ENCODE results near the gene SKA2. TPM values are rescaled to one million over a fixed set of nuclear protein-coding genes. Genes with fewer than 3 reads are reported as not detected.

The SKA2 gene
- total RNA-seq, 1 donor from 2014 or later = 60.2 TPM

GRCh38 chr17:59126809-59127417, 28.1 kb downstream of the SKA2 start:
- Mint-ChIP-seq H3K27me3 (ENCODE audit: unreplicated experiment) (no peaks in the 10 kb centered on the region), H3K4me1 (ENCODE audit: unreplicated experiment) (peaks cover 6% of the 10 kb centered on the region), H3K9me3 (ENCODE audit: unreplicated experiment) (no peaks in the 10 kb centered on the region), H3K27ac (ENCODE audit: unreplicated experiment) (no peak overlapping the region), H3K36me3 (ENCODE audit: unreplicated experiment) (peaks cover 17% of the 10 kb centered on the region), H3K4me3 (ENCODE audit: unreplicated experiment) (no peak overlapping the region)
- DNase-seq (ENCODE audit: extremely low spot score, unreplicated experiment) = no peak
- no peak for TF ChIP-seq CTCF (IDR thresholded peaks at IDR 0.05)

- Mint-ChIP-seq H3K36me3 (ENCODE audit: unreplicated experiment) (peaks cover 18% of the 10 kb centered on the region), H3K27me3 (ENCODE audit: unreplicated experiment) (no peaks in the 10 kb centered on the region), H3K9me3 (ENCODE audit: unreplicated experiment) (no peaks in the 10 kb centered on the region), H3K4me3 (ENCODE audit: unreplicated experiment) (no peak overlapping the region), H3K27ac (ENCODE audit: unreplicated experiment) (peak overlapping the region; percentile 29), H3K4me1 (ENCODE audit: unreplicated experiment) (peaks cover 4% of the 10 kb centered on the region)
- DNase-seq (ENCODE audit: extremely low spot score, unreplicated experiment) = no peak
- no peak for TF ChIP-seq CTCF (IDR thresholded peaks at IDR 0.05)
Observed at GRCh38 chr17:59124665-59125064, 30.3 kb downstream of the SKA2 start.

- TF ChIP-seq CTCF (IDR thresholded peaks at IDR 0.05) = no peak
- peak overlapping the region; percentile 10 for H3K27ac Mint-ChIP-seq (ENCODE audit: unreplicated experiment)
- peaks cover 23% of the 10 kb centered on the region for H3K36me3 Mint-ChIP-seq (ENCODE audit: unreplicated experiment)
- no peaks in the 10 kb centered on the region for H3K27me3 Mint-ChIP-seq (ENCODE audit: unreplicated experiment)
- DNase-seq (ENCODE audit: extremely low spot score, unreplicated experiment) = no peak
- H3K9me3 Mint-ChIP-seq (ENCODE audit: unreplicated experiment) = no peaks in the 10 kb centered on the region
- peaks cover 4% of the 10 kb centered on the region for H3K4me1 Mint-ChIP-seq (ENCODE audit: unreplicated experiment)
- no peak overlapping the region for H3K4me3 Mint-ChIP-seq (ENCODE audit: unreplicated experiment)
Observed at GRCh38 chr17:59121901-59122480, 33.0 kb downstream of the SKA2 start.

GRCh38 chr17:59115474-59115873, 39.5 kb downstream of the SKA2 start:
- no peak for TF ChIP-seq CTCF (IDR thresholded peaks at IDR 0.05)
- Mint-ChIP-seq H3K36me3 (ENCODE audit: unreplicated experiment) (peaks cover 15% of the 10 kb centered on the region), H3K4me3 (ENCODE audit: unreplicated experiment) (no peak overlapping the region), H3K9me3 (ENCODE audit: unreplicated experiment) (no peaks in the 10 kb centered on the region), H3K27me3 (ENCODE audit: unreplicated experiment) (no peaks in the 10 kb centered on the region), H3K27ac (ENCODE audit: unreplicated experiment) (no peak overlapping the region), H3K4me1 (ENCODE audit: unreplicated experiment) (no peaks in the 10 kb centered on the region)
- no peak for DNase-seq (ENCODE audit: extremely low spot score, unreplicated experiment)

- H3K4me3 Mint-ChIP-seq (ENCODE audit: unreplicated experiment) = no peak overlapping the region
- no peak for DNase-seq (ENCODE audit: extremely low spot score, unreplicated experiment)
- H3K36me3 Mint-ChIP-seq (ENCODE audit: unreplicated experiment) = peaks cover 12% of the 10 kb centered on the region
- H3K4me1 Mint-ChIP-seq (ENCODE audit: unreplicated experiment) = peaks cover 9% of the 10 kb centered on the region
- no peaks in the 10 kb centered on the region for H3K27me3 Mint-ChIP-seq (ENCODE audit: unreplicated experiment)
- TF ChIP-seq CTCF (IDR thresholded peaks at IDR 0.05) = no peak
- H3K27ac Mint-ChIP-seq (ENCODE audit: unreplicated experiment) = no peak overlapping the region
- no peaks in the 10 kb centered on the region for H3K9me3 Mint-ChIP-seq (ENCODE audit: unreplicated experiment)
Observed at GRCh38 chr17:59111539-59111938, 43.4 kb downstream of the SKA2 start.
